GM19455 (cell line): ENCODE results near the gene C19orf81.

ENCODE experiments used
- ATAC-seq: cut with Tn5 transposase; IDR thresholded peaks from one replicate; pipeline ENCODE4 v1.9.1; 2021; ENCODE audit not compliant: unreplicated experiment

C19orf81 gene

DNA sequence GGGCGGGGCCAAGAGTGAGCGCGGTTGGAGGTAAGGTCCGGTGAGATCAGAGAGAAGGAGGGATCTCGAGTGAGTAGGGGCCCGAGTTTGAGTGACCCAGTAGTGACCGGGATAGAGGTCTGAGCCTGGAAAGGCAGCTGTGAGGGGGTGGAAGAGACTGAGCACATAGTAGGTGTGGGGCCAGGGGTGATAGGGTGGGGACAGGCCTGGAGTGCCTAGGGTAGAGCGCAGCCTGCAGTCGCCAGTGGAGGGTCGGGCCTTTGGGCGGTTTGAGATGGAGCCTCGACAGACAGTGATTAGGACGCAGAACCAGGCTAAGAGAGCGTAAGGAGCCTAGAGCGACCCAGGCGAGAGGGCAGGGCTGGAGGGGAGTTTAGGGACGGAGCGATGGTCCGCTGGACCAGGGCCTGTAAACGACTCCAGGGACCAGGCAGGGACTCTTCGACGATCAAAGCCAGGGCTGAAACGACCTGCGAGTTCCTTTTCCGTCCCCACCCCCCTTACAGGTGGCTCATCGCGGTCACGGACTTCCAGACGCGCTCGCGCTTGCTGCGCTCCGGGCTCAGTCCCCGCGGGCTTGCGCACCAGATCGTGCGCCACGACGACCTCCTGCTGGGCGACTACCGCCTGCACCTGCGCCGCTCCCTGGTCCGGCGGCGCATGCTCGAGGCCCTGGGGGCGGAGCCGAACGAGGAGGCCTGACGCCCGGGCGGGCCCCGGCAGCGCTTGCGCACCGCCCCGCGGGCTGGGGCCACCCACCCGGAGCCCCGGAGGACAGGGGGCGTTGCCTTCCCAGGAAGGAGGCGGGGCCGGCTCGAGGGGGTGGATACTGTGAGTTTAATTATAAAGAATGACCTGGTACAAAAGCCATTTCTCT is 9.4 kb downstream of the C19orf81 start:
- no peak for ATAC-seq

DNA sequence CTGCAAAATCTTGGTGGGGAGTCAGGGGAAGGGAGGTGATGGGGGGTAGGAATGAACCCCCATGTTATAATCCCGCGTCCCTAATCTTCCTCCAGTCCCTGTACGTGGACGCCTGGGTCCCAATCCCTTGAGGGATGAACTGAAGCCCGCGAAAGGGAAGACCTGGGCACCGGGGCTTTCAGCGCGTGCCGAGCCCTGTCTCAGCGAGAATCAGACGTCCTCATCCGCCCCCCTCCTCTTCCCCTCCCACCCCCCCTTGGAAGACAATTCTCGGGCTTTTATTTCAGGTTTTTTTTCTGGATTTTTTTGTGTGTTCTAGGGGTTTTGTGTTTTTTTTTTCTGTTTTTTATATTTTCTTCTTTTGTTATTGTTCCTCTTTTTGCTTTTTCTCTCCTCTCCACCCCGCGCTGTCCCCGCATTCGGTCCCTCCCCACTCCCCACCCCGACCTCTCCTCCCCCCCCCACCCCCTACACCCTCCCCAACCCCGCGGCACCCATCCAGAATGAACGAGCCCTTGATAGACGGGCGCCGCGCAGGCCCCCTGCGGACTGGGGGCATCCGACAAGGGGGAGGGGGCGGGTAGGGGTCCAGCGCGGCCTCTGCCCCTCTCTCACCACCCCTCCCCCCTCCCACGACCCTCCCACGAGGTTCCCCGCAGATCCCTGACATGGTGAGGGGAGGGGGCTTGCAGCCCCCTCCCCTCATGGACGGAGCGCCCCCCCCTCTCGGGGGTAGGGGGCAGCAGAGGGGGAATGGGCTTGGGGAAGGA is 10.3 kb downstream of the C19orf81 start:
- no peak for ATAC-seq

DNA sequence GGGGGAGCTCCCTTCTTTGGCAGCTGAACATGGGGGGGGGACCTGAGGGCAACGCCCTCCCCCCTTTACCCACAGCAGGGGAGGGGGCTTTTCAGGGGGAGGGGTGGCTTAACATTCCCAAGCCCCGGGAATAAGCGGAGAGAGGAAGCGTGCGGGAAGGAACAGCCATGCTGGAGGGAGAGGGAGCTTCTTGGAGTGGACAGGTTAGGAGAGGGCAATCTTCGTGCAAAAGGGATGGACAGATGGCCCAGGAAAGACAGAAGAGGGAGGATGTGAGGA is 10.8 kb downstream of the C19orf81 start:
- no peak for ATAC-seq

DNA sequence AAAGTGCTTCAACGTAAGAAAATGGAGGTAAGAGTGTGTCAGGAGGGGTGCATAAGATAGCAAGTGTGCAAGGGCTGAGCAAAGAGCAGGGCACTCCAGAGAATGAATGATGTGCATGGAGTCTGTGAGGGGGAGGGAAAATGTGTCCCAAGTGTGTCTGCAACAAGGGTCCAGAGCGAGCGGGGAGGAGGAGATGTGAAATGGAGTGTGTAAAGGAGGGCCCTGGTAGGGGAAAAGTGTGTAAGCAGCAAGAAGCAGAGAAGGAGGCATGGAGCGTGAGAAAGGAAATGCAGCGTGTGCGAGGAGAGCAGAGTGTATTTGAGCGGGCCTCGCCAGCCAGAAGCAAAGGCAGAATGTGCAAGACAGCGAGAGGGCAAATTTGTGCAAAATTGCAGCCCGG is 11.8 kb downstream of the C19orf81 start:
- ATAC-seq: no peak

DNA sequence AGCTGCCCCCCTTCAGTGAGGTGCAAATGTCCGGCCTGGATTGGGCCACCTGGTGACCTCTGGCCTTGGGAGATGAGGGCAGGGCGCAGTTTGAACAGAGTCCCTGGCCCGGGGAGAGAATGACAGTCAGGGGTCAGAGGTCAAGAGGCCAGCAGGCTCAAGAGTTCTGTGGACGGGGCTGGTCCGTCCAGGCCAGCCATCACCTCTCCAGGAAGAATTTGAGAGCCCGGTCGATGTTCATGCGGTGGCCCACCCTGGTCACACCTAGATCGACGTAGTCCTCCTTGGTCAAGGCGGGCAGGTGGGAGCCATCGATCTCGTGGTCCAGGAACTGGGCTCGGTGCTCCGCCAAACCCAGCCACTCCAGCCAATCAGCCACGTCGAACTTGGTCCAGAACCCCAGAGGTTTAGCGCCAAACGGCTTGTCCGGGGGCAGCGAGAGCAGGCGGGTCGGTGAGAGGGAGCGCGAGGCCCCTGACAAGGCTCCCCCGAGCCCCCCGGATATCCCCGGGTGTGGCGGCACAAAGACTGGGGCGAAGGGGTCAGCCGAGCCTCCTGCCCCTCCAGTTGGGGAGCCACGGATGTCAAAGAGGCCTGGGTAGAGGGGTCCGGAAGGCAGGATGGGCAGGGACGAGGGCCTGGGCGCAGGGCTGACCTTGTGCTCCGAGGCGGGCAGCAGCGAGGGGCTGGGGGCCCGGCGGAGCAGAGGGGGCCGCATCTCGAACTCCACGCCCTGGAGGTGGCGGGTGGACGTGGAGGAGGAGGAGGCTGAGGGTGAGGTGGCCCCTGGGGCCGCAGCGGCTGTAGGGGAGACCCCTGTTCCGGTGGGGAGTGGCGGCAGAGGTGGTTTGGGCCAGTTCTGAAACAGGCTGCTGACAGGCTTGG is 12.8 kb downstream of the C19orf81 start:
- no peak for ATAC-seq

DNA sequence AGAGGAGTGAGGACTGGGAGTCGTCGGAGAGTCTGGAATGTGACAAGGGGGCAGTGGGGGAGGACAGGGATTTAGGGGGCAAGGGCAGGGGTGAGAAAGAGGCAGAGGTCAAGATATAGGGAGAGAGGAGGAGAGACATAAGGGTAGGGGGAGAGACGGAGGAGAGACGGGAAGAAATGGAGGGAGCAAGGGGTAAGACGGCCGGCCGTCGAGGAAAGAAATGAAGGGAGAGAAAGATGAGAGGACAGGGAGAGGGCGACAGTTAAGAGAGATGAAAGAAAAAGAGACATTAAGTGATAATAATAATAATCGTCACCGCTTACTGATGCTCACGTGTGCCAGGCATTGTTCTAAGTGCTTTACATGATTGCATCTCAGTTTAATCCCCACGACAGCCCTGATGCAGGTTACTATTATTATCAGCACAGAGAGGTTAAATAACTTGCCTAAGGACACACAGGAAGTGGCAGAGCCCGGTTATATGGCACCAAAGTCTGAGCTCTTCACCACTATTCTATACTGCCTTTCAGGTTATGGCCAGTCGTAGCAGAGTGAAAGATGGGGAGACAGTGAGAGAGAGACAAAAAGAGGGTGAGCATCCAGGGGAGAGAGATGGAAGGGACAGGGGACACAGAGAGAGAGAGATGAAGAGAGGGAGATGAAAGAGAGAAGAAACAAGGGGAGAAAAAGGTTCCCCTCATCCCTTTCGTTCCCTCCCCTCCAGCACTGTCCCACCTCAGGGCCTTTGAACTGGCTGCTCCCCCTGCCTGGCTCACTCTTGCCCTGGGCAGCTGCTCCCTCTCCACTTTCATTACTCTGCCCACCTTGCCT is 13.6 kb downstream of the C19orf81 start:
- no peak for ATAC-seq

DNA sequence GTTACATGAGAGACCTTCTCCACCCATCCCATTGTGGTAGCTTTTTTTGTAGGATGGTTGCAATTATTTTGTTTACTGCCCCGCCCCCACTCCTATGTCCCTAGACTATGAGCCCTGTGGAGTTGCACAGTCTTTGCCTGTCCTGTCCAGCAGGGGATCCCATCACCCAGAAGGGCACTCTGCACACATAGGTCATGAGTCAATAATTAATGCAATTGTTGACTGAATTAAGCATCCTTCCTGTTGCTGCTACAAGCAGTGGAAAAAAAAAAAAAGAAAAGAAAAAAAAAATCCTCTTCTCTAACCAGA is 14.2 kb downstream of the C19orf81 start:
- ATAC-seq: no peak

DNA sequence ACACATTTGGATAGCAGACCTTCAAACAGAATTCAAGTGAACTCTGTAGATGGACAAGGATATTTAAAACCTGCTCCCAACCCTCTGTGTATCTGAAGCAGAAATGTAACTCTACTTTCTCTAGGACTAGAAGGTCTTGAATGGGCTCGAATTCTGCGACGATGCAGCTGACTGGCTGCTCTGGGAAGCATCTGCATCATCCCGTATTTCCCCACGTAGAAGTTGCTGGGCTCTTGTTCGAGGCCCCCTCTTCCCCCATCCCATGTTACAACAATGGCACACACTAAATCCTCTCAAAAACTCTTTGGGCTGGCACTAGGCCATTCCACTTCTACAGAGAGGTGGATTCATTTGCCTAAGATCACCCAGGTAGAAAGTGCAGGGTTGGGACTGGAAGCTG is 15.0 kb downstream of the C19orf81 start:
- no peak for ATAC-seq

DNA sequence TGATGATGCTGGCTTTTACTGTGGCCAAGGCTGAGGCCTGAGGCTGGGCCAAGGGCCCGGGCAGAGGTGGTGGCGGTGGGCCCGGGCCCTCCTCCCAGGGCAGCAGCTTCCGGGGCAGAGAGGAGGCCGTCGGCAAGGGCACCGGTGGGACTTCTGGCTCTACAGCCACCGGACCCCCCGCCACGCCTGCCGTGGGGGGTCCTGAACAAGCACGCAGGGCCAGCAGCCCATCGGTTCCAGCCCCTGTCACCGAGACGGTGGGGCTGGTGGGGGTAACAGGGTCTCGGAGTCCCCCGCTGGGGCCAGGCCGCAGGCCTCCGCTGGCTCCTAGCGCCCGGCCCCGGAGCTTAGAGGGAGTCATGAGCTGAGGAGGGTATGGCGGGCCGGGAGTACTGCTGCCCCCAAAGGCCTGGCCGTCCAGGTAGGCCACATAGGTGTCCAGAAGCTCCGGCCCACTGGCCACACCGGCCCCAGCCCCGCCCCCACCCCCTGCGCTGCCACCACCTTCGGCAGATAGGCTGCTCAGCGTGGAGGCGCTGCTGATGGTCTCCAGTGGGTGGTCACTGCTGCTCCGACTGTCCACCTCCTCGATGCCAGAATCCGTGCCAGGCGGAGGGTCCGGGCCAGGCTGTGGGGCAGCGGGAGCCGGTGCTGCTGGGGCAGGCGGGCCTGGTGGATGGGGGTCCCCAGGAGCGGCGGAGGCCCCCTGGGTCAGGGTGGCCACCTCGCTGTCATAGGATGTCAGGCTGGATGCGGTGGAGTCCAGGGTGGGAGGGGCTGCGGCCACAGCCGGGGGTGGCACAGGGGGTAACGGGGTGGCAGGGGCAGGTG is 17.3 kb downstream of the C19orf81 start:
- ATAC-seq: no peak

DNA sequence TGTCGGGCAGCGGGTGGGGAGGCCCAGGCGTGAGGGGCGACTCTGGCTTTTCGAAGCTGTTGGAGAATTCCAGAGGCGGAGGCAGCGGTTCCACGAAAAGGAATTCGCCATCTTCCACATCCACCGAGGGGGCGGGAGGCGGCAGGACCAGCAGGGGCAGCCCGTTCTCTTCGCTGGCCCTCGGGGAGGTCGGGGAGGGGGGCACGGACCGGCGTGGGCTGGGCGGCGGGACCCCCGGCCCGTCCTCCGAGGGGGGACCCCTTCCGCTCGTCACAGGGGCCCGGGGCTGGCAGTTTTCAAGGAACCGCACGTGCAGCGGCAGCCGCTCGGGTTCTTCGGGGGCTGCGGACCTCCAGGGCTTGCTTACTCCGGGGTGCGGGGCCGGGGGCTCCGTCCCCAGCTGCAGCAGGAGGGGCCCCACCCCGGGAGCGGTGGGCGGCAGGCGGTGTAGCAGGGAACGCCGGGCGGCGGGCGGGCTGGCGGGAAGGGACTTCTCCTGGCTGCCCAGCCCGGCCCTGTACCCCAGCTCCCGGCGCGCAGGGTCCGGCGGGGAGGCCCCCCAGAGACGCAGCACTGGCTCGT is 18.0 kb downstream of the C19orf81 start:
- ATAC-seq: no peak

DNA sequence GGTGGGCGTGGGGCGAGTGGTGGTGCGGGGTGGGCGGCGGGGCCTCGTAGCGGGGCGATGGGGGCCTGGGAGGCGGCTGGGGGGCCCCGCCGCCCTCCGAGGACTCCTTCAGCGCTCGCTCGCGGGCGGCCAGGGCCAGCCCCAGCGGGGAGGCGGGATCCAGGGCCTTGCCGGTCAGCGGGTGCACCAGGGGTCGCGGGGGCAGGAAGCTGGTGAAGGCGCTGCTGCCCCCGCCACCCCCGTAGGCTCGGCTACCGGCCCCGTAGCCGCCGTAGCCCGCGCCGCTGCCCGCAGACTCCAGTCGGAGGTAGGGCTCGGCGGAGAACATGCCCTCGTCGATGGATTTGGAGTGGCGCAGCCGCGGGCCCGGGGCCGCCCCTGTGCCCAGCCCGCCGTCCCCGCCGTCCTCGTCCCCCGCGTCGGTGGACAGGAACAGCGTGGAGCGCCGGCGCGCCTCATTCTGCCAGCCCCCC is 18.6 kb downstream of the C19orf81 start:
- ATAC-seq: no peak

DNA sequence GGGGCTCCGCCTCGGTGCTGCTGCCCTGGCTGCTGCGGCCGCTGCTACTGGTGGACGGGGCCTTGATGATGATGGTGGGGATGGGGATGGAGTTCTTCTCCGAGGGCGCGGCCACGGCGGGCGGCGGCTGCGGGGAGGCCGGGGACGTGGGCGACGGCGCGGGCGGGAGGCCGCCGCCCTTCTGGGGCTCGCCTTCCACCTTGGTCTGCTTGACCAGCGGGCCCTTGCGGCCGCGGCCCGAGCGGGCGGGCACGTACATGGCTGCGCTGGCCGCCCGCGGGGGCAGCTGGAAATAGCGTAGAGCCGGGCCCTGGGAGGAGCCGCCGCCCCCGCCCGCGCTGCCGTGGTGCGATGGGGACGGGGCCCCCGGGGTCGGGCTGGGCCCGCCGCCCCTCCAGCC is 19.2 kb downstream of the C19orf81 start:
- ATAC-seq: no peak

DNA sequence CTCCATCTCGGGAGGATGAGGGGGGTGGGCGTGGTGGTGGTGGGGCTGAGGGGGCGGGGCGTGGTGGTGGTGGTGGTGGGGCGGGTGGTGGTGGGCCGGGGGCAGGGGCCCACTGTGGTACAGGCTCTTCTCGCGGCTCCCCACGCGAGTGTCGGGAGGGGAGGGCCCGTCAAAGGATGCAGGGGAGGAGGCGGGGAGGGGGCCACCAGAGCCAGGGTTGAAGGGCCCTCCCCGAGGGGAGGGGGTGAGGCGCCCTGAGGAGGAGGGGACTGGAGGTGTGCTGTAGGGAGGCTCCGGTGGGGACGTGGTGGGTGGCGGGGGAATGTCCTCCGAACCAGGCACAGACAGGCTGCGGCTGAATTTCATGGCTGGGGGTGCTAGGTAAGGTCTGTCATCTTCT is 19.6 kb downstream of the C19orf81 start:
- no peak for ATAC-seq

DNA sequence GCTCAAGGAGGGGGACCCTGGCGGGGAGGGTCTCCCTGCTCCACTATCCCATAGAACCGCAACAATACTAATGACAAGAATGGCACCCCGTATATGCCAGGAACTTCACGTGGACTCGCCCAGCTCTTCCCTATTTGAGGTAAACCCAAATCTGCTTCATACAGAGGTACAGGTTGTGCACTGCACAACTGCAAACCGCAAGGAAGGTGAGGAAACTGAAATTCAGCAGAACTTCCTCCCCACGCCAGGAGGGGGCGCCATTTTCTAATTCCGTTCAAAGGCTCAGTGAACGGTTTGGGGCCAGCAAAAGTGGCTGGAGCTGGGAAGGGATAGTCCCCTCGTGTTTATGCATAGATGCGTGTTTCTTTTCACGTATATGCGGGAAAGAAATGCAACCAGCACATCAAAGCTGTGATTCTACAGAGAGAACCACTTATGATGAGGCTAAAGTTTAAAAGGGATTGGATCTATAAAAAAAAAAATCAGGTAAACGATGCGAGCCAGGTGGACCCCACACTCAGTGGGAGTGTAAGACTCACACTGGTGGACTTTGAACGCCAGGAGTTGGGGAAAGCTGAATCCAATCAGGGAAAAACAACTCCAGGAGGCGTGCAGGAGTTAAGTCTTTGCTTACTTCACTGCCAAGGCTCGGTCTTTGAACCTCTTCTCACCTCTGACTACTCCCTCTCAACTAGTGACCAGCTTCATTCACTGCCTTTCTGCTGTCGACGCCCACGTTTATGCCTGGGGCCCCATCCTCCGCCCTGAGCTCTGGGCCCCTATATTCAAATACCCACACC is 20.3 kb downstream of the C19orf81 start:
- no peak for ATAC-seq

DNA sequence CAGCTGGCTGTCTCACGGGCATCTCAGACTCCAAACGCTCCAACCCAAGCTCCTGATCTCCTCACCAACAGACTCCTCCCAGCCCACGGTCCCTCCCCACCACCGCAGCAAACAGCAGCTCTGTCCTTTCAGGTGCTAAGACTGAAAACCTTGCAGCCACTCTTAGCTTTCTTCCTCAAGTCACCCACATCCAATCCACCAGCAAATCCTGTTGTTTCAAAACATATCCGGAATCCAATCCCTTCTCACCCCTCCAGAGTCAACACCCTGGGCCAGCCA is 20.8 kb downstream of the C19orf81 start:
- ATAC-seq: no peak

DNA sequence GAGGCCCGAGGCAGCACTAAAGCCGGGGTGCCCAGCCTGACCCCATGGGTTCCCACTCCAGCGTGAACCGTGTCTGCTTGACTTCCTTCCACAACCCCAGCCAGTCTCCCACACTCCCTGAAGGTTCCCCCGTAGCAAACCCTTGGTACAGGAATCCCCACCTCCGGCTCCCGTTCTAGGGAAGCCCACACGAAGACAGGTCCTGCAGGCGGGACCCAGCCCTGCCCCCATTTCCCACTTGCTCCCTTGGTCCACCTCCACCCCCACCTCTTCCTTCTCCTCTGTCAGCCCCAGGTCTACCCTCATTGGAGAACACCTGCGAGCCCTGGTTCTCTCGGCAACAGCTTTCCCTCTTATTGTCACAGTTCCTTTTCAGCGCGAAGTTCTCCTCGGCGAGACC is 23.9 kb downstream of the C19orf81 start:
- ATAC-seq: no peak

DNA sequence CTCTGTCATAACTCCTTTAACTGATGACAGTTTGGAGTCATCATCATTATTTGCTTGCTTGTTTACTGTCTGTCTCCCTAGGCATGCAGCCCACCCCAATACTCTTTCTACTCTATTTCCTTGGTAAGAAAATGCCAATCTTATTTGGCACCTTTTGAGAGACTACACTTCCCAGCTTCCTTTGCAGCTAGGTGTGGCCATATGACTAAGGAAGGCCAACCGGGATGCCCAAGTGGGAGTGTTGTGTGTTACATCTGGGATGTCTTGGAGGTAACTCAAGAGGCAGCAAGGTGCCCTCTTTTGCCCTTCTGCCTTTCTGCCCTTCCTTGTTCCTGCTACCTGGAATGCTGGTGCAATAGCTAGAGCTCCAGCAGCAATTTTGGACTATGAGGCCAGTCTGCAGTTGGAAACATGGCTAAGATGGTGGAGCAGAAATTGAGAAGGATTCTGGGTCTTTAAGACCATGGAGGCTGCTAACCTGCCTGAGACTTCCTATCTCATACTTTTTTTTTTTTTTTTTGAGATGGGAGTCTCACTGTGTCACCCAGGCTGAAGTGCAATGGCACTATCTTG is 27.5 kb downstream of the C19orf81 start:
- ATAC-seq: no peak

DNA sequence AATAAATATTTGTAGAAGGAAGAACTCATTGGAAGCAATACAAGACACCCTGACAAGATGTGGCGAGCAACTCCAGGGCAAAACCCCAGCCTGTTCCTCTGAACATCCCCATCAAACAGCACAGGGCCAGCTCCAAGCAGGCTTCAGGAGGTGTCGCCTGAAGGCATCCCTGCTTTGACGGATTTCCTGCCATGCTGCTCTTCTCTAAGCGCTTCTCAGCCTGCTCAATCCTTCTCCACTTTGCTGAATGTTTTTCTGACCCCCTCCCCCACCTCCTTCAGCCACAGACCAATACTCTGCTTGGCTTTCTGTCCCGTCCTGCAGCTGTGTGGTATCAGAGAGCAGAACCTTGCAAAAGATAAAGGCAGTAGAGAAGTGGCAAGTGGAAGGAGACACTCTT is 28.4 kb downstream of the C19orf81 start:
- no peak for ATAC-seq

DNA sequence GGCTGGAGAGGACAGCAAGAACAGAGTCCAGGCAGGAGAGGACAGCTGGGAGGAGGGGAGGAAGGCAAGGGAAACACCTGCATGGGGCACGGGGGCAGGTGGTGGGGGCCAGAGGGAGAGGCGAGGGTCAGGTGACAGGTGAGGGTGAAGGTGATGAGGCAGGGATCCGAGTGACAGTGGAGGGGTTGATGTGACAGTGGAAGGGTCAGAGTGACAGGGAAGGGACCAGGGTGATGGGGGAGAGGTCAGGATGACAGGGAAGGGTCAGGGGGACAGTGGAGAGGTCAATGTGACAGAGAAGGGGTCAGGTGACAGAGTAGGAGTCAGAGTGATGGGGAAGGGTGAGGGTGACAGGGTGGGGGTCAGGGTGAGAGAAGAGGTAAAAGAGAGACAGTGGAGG is 29.1 kb downstream of the C19orf81 start:
- ATAC-seq: no peak
